ENCODE measurements around the gene SETD9. TPM values are rescaled to one million over a fixed set of nuclear protein-coding genes. Genes with fewer than 3 reads are reported as not detected.

SETD9 gene, protein sequence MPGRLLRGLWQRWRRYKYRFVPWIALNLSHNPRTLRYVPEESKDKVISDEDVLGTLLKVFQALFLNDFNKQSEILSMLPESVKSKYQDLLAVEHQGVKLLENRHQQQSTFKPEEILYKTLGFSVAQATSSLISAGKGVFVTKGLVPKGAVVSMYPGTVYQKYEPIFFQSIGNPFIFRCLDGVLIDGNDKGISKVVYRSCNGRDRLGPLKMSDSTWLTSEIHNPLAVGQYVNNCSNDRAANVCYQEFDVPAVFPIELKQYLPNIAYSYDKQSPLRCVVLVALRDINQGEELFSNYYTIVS
- total RNA-seq: 17.4 TPM
- long read RNA-seq, transcript SETD9-201 (6 exons, 1,619 nt): major isoform, 14 of 27 reads
- long read RNA-seq, partial matches to known transcripts: 2 of 27 reads
- long read RNA-seq, other reads (novel, unspliced or antisense): 6 of 27 reads

GRCh38 chr5:56909294-56910209, at the start of gene SETD9:
Gene SETD9 (plus strand): TSS chr5:56909596. CDS start chr5:56909646, 50 bp downstream.
- ATAC-seq (ENCODE audit: poor library complexity) (peak; percentile 96), DNase-seq (peak; percentile 100)
- intact Hi-C loops (cut with DNase I): loop anchor here (10.0 kb wide), 1 partner anchor 225 kb away; no protein-coding TSS in a partner anchor

DNA sequence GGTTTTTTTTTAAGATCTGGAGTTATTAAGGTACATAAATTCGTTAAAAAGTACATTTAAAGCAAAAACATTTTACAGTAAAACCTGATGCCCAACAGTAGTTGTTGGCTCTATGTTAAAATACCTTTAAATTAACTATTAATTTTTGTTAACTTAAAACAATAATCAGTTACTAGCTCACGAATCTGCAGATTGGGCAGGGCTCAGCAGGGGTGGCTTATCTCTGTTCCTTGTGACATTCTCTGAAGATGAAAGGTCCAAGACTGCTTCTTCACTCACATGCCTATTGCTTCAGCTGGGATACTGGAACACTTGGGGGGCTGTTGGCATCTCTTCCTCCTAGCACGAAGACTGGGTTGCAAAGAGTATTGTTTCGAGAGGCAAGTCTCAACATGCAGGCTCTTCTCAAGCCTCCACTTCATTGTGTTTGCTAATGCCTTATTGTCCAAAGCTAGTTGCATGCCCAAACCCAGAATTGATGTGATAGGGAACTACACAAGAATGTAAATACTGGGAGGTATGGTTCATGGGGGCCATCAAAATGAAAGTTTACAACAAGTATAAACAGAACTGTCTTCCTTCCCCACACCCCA, 47.4 kb upstream of the SETD9 start:
- ATAC-seq (ENCODE audit: poor library complexity) (no peak), DNase-seq (no peak)
- intact Hi-C loops (cut with DNase I): no loop called here

DNA sequence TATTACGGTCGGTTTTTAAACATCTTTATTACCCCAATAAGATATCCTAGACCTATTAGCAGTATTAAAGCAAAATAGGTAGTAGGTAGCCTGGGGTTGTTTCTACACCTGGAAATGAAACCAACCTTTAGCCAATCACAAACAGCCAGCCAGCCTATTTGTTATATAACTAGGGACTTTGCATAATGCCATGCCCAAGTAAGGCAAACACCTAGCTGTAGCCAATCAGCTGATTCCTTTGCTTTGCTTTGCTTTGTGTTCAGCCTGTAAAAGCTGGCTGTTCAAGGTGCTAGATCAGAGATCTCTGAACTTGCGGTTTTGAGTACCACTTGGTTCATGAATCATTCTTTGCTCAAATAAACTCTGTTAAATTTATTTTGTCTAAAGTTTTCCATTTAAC, 46.5 kb upstream of the SETD9 start:
- no peak for DNase-seq
- intact Hi-C loops (cut with DNase I): no loop called here
- ATAC-seq (ENCODE audit: poor library complexity): no peak

- ATAC-seq (ENCODE audit: poor library complexity): no peak
- intact Hi-C loops (cut with DNase I): no loop called here
- no peak for DNase-seq
These were observed 37.6 kb upstream of the SETD9 start for GRCh38 chr5:56871777-56872176.

- ATAC-seq (ENCODE audit: poor library complexity) (no peak), DNase-seq (no peak)
- intact Hi-C loops (cut with DNase I): no loop called here
These were observed 36.3 kb upstream of the SETD9 start for GRCh38 chr5:56873056-56873455.

DNA sequence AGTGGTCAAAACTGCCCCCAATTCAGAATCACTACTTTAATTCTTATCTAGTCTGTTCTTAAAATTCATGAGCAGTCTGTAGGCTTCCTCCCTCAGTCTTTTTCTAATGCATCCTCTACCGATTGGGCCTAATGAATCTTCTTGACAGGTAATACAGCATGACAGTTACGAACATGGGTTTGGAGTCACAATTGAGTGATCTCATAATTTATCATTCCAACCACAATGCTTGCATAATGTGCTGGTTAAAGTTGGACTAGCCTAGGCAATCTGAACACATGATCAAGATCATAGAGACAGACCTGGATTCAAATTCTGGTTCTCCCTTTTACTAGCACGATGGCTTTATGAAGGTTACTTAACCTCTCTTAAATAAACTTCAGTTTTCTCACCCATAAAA, 33.1 kb upstream of the SETD9 start:
- no peak for DNase-seq
- intact Hi-C loops (cut with DNase I): no loop called here
- no peak for ATAC-seq (ENCODE audit: poor library complexity)

GRCh38 chr5:56881571-56881970, 27.8 kb upstream of the SETD9 start:
- DNase-seq (no peak), ATAC-seq (ENCODE audit: poor library complexity) (no peak)
- intact Hi-C loops (cut with DNase I): no loop called here

DNA sequence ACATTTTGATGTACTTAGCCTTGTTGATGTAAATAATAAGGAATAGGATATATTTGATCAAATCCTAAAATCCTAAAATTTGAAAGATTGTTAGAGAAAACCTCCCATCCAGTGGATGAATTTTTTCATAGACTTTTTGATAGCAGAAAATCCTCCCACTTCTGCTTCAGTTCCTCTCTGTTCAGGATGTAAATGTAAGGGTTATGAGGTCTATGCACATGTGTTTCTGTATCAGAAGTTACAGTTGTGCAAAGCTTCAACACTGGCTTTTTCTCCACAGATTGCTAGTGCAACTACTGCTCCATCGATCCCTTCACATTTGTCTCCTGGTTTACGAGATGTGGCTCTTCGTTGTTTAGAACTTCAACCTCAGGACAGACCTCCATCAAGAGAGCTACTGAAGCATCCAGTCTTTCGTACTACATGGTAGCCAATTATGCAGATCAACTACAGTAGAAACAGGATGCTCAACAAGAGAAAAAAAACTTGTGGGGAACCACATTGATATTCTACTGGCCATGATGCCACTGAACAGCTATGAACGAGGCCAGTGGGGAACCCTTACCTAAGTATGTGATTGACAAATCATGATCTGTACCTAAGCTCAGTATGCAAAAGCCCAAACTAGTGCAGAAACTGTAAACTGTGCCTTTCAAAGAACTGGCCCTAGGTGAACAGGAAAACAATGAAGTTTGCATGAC, 16.0 kb upstream of the SETD9 start:
- intact Hi-C loops (cut with DNase I): no loop called here
- no peak for DNase-seq
- ATAC-seq (ENCODE audit: poor library complexity): no peak

GRCh38 chr5:56896763-56897162, 12.6 kb upstream of the SETD9 start:
- intact Hi-C loops (cut with DNase I): no loop called here
- ATAC-seq (ENCODE audit: poor library complexity) (no peak), DNase-seq (no peak)

DNA sequence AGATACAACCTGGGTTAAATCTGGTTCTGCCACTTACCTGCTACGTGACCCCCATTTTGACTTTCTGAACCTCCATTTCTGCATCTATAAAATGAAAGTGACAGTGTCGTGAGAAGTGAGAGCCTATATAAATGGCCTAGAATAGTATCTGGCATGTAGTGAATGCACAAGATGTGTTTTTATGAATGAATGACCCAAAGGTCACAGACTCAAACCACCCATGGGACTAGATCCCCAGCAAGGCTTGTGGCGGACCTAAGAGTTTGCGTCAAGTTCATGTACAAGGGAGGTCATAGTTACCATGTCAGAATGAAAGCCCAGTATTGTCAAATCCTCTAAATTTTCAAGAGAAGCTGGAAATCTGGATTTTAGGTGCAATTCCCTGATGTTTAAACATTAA, 11.2 kb upstream of the SETD9 start:
- DNase-seq: no peak
- ATAC-seq (ENCODE audit: poor library complexity): no peak
- intact Hi-C loops (cut with DNase I): no loop called here

DNA sequence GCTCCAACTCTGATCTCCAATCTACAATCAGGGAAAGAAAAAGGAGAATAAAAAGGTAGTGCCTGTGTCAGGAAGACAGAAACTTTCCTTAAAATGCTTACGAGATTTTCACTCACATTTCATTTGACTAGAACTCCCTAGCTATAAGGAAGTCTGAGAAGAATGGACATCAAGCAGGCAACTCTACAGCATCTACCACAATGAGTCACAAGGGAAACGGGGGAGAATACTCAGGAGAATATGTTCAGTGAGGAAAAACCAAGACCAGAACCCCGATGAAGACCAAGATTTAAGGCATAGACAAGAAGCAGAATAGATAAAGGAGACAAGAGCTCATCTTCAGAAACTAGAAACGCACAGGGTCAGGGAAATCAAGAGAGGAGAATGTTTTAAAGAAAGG, 9.0 kb upstream of the SETD9 start:
- intact Hi-C loops (cut with DNase I): loop anchor here (5.0 to 10.0 kb wide), 2 partner anchors 234 to 322 kb away; no protein-coding TSS in a partner anchor
- no peak for DNase-seq
- no peak for ATAC-seq (ENCODE audit: poor library complexity)

DNA sequence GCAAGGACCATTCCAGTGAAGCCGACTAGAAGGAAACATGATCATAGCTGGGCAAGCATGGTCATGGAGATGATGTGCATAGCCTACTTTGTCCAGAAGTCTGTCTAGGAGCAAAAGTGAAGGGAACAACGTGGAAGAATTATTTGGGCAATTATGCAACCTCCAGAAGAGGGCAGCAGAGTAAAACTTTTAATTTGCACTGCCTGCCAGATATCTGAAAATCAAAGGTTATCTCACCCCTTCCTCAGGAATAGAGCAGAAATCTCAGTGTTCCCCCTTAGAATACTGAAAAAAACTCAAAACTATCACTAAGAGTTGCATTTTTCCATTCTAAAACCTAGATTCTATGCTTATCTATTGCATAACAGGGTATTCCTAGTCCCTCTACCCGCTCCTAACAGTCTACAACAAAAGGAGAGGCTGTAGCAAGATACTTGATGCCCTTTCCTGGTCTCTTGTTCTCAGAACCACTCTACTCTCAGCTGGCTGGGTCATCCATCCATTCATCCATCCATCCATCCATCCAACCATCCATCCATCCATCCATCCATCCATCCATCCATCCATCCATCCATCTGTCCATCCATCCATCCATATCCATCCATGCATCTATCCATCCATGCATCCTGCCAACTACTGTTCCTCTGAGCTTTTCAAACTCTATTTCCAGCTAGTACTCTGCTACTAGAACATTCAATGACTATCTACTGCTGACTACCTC, 8.4 kb upstream of the SETD9 start:
- ATAC-seq (ENCODE audit: poor library complexity): peak; percentile 74
- intact Hi-C loops (cut with DNase I): loop anchor here (5.0 to 10.0 kb wide), 2 partner anchors 234 to 321 kb away; no protein-coding TSS in a partner anchor
- no peak for DNase-seq

GRCh38 chr5:56908942-56909293, 478 bp upstream of the SETD9 start:
- DNase-seq (peak; percentile 85), ATAC-seq (ENCODE audit: poor library complexity) (peak; percentile 77)
- intact Hi-C loops (cut with DNase I): loop anchor here (10.0 kb wide), 1 partner anchor 226 kb away; no protein-coding TSS in a partner anchor

- ATAC-seq (ENCODE audit: poor library complexity): peak; percentile 18
- DNase-seq: peak; percentile 69
- intact Hi-C loops (cut with DNase I): no loop called here
These were observed 992 bp downstream of the SETD9 start for GRCh38 chr5:56910210-56910965.

DNA sequence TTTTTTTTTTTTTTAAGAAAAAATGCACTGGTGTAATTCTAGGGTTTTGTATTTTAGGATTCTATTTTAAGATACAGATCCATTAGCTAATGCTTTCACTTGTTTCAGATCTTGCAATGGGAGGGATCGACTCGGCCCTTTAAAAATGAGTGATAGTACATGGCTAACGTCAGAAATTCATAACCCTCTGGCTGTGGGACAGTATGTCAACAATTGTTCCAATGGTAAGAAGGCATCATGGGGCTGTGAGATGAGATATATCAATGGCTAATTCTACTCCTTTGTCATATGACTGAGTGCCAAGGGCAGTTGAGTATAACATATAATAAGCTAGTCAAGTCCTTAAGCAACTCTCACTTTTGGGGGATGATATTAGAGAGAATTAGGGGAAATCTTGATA, 4.4 kb downstream of the SETD9 start:
- DNase-seq: no peak
- intact Hi-C loops (cut with DNase I): no loop called here
- no peak for ATAC-seq (ENCODE audit: poor library complexity)

DNA sequence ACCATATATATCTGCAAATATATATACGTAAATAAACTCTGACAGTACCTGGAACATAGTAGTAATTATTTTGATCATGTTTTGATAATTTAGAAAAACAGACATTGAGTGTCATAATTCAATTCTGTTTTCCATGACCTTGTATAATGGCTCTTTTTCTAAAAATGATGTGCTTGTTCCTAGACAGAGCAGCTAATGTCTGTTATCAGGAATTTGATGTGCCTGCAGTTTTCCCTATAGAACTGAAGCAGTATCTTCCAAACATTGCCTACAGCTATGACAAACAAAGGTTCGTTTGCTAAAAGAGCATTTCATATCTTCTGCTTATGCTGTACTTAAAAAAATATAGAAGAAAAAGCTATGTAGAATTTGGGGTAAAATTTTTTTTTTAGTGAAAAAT, 5.3 kb downstream of the SETD9 start:
- no peak for DNase-seq
- intact Hi-C loops (cut with DNase I): no loop called here
- ATAC-seq (ENCODE audit: poor library complexity): no peak

GRCh38 chr5:56917534-56917933, 8.1 kb downstream of the SETD9 start:
- peak; percentile 96 for ATAC-seq (ENCODE audit: poor library complexity)
- DNase-seq: peak; percentile 55
- intact Hi-C loops (cut with DNase I): no loop called here

Data from Right ventricle myocardium superior (tissue), 1 donor.